Suprapubic skin (tissue), 4 donors: Measurements from ENCODE around the gene SPRED2. TPM values are rescaled to one million over a fixed set of nuclear protein-coding genes. Genes with fewer than 3 reads are reported as not detected.

Source experiments
- DNase-seq, 2 donors: peaks; one replicate each; pipeline ENCODE4 v3.0.0-alpha.2; 2019; ENCODE audit warnings: low spot score in 2 of 2
- H3K27ac ChIP-seq: fragments of 200-600 bp; sonication (generic); one replicate; pipeline ENCODE4 v1.5.1; 2019
- H3K27me3 ChIP-seq: fragments of 200-600 bp; sonication (generic); one replicate; pipeline ENCODE4 v1.5.1; 2019
- H3K36me3 ChIP-seq: fragments of 200-600 bp; sonication (generic); one replicate; pipeline ENCODE4 v1.5.1; 2019
- H3K4me1 ChIP-seq: fragments of 200-600 bp; sonication (generic); one replicate; pipeline ENCODE4 v1.5.1; 2019
- H3K4me3 ChIP-seq: fragments of 200-600 bp; sonication (generic); one replicate; pipeline ENCODE4 v1.5.1; 2019; ENCODE audit warnings: mild to moderate bottlenecking
- H3K9me3 ChIP-seq: fragments of 200-600 bp; sonication (generic); one replicate; pipeline ENCODE4 v1.5.1; 2019
- CTCF ChIP-seq, 2 donors: fragments of 200-600 bp in 1 of 2; fragments of 450-650 bp in 1 of 2; sonication (generic) in 1 of 2; IDR thresholded peaks; one replicate each; pipeline ENCODE4 v1.5.1; 2016 to 2019; ENCODE audit warnings: antibody characterized with exemption in 2 of 2, mild to moderate bottlenecking in 1 of 2, moderate library complexity in 1 of 2
- EP300 ChIP-seq: sonication (generic); formaldehyde crosslinking; IDR thresholded peaks from one replicate; pipeline ENCODE4 v1.6.1; 2017; ENCODE audit warnings: antibody characterized with exemption
- POLR2A ChIP-seq, 2 donors: fragments of 450-650 bp; IDR thresholded peaks; one replicate each; pipeline ENCODE4 v1.6.1; 2017; ENCODE audit warnings: antibody characterized with exemption in 2 of 2, mild to moderate bottlenecking in 2 of 2, moderate library complexity in 2 of 2
- POLR2AphosphoS5 ChIP-seq, 3 donors: sonication (generic); formaldehyde crosslinking; IDR thresholded peaks; one replicate each; pipeline ENCODE4 v1.6.1; 2017; ENCODE audit warnings: antibody characterized with exemption in 3 of 3
- WGBS: methylation state at CpG from one replicate; pipeline ENCODE4 v1.1.5; 2018; 5-methylcytosine and 5-hydroxymethylcytosine counted together
- total RNA-seq, 4 donors: library from RNA; depleted of rRNA; stranded (reverse); fragments of >200 nt; gene quantifications; one replicate each; pipeline ENCODE4 v1.1.0, GENCODE V29; 2016

Gene SPRED2
- total RNA-seq, 4 donors from 2014 or later = 17.8 to 27.5 (median 18.7) TPM

GRCh38 chr2:65364986-65365733 lies 67.2 kb downstream of the SPRED2 start:
- TF ChIP-seq POLR2AphosphoS5 (IDR thresholded peaks at IDR 0.05) (no peak), POLR2A (IDR thresholded peaks at IDR 0.05) (no peak), CTCF (IDR thresholded peaks at IDR 0.05) (no peak), EP300 (no peak)
- Histone ChIP-seq H3K9me3 (no peaks in the 10 kb centered on the region), H3K4me1 (peaks cover 38% of the 10 kb centered on the region), H3K27me3 (no peaks in the 10 kb centered on the region), H3K36me3 (no peaks in the 10 kb centered on the region), H3K4me3 (no peak overlapping the region), H3K27ac (no peak overlapping the region)
- WGBS = 74% methylated on average over 2 of the region's 2 CpGs
- no peak for DNase-seq

DNA sequence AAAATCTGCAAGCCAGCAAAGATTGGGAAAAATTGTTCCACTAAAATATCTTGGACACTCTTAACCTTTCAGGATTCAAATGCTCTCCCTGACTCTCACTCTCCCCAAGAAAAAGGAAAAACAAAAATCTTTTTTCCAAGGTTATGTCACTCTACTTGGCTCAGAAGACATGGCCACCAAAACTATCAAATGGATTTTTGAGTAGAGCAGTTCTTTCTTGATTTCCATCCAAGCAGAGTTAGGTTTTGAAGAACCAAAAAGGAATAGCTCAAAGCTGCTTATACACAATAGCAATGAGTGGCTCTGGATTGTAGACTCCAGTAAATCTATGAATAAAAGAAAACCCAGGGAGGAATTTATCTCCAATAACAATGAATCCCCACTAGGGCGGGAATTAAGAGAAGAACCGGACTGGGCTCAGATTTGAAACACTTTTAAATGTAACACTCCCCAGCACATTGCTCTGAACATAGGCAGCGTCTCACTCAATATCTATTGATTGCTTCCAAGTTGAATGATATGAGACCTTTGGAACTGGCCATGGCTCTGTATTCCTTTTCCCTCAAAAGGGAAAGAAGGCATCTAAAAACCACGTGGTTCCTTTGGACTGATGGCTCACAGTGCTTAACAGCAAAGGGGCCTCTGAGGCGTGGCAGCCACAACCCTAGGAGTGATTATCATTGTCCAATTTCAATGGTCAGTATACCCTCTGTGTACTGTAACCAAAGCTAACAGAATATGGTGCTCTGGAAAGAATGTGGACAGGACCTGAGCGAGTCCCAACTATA lies 68.3 kb downstream of the SPRED2 start:
- Histone ChIP-seq H3K4me1 (peaks cover 40% of the 10 kb centered on the region), H3K27me3 (no peaks in the 10 kb centered on the region), H3K27ac (peak overlapping the region; percentile 2), H3K36me3 (no peaks in the 10 kb centered on the region), H3K4me3 (no peak overlapping the region), H3K9me3 (no peaks in the 10 kb centered on the region)
- TF ChIP-seq CTCF (IDR thresholded peaks at IDR 0.05) = no peak
- no peak for TF ChIP-seq EP300
- TF ChIP-seq POLR2A (IDR thresholded peaks at IDR 0.05) = no peak
- TF ChIP-seq POLR2AphosphoS5 (IDR thresholded peaks at IDR 0.05) = no peak
- WGBS = 84% methylated on average over 6 of the region's 6 CpGs
- no peak for DNase-seq

GRCh38 chr2:65361623-65362022 lies 70.8 kb downstream of the SPRED2 start:
- no peaks in the 10 kb centered on the region for H3K36me3 ChIP-seq
- no peak for DNase-seq
- no peak overlapping the region for H3K4me3 ChIP-seq
- no peaks in the 10 kb centered on the region for H3K27me3 ChIP-seq
- no peak overlapping the region for H3K27ac ChIP-seq
- peaks cover 32% of the 10 kb centered on the region for H3K4me1 ChIP-seq
- TF ChIP-seq POLR2AphosphoS5 (IDR thresholded peaks at IDR 0.05) = no peak
- no peak for TF ChIP-seq POLR2A (IDR thresholded peaks at IDR 0.05)
- 54% methylated on average over 3 of the region's 3 CpGs for WGBS
- no peaks in the 10 kb centered on the region for H3K9me3 ChIP-seq

GRCh38 chr2:65360441-65360840 lies 72.0 kb downstream of the SPRED2 start:
- DNase-seq = no peak
- TF ChIP-seq EP300 (no peak), CTCF (IDR thresholded peaks at IDR 0.05) (no peak), POLR2AphosphoS5 (IDR thresholded peaks at IDR 0.05) (no peak), POLR2A (IDR thresholded peaks at IDR 0.05) (no peak)
- 79% methylated on average over 6 of the region's 6 CpGs for WGBS
- Histone ChIP-seq H3K27me3 (no peaks in the 10 kb centered on the region), H3K9me3 (no peaks in the 10 kb centered on the region), H3K27ac (no peak overlapping the region), H3K4me3 (no peak overlapping the region), H3K4me1 (peaks cover 20% of the 10 kb centered on the region), H3K36me3 (no peaks in the 10 kb centered on the region)

GRCh38 chr2:65358678-65359400 lies 73.6 kb downstream of the SPRED2 start:
- Histone ChIP-seq H3K27ac (peak overlapping the region; percentile 14), H3K4me3 (no peak overlapping the region), H3K4me1 (peaks cover 21% of the 10 kb centered on the region), H3K36me3 (no peaks in the 10 kb centered on the region), H3K9me3 (no peaks in the 10 kb centered on the region), H3K27me3 (no peaks in the 10 kb centered on the region)
- no peak for DNase-seq
- TF ChIP-seq POLR2AphosphoS5 (IDR thresholded peaks at IDR 0.05) = no peak
- TF ChIP-seq EP300 = no peak
- TF ChIP-seq POLR2A (IDR thresholded peaks at IDR 0.05) = no peak
- no peak for TF ChIP-seq CTCF (IDR thresholded peaks at IDR 0.05)
- WGBS = 77% methylated on average over 7 of the region's 7 CpGs
